Measurements from ENCODE around the gene KHK.
A peak's percentile ranks its signal among the peaks of the same experiment; 100 is the strongest.

Gene KHK

GRCh38 chr2:27050281-27050995 lies 36.1 kb upstream of the KHK start:
- H3K27me3 ChIP-seq (replicated peaks; ENCODE audit: control insufficient read depth, insufficient read depth, low read length) = no peaks in the 10 kb centered on the region
- H3K4me3 ChIP-seq (ENCODE audit: low read length) = peak overlapping the region; percentile 92
- H3K9me3 ChIP-seq (ENCODE audit: control insufficient read depth, low read length) = no peaks in the 10 kb centered on the region
- peak; percentile 96 for DNase-seq (ENCODE audit: low read depth)
- peak overlapping the region; percentile 90 for H3K9ac ChIP-seq (ENCODE audit: low read length)
- H3K36me3 ChIP-seq (ENCODE audit: control insufficient read depth, insufficient read depth, low read length, severe bottlenecking) = peaks cover 17% of the 10 kb centered on the region
- H3K4me1 ChIP-seq (ENCODE audit: control insufficient read depth, insufficient read depth, low read length) = peaks cover 6% of the 10 kb centered on the region

GRCh38 chr2:27050996-27051901 lies 35.3 kb upstream of the KHK start, which contains the start of gene AGBL5:
AGBL5 (plus strand) TSS chr2:27051668; CDS start chr2:27052959, 1,291 bp downstream.
- Histone ChIP-seq H3K4me1 (ENCODE audit: control insufficient read depth, insufficient read depth, low read length) (peaks cover 6% of the 10 kb centered on the region), H3K9me3 (ENCODE audit: control insufficient read depth, low read length) (no peaks in the 10 kb centered on the region)

GRCh38 chr2:27051902-27052645 lies 34.5 kb upstream of the KHK start:
- Histone ChIP-seq H3K27me3 (replicated peaks; ENCODE audit: control insufficient read depth, insufficient read depth, low read length) (no peaks in the 10 kb centered on the region), H3K9me3 (ENCODE audit: control insufficient read depth, low read length) (no peaks in the 10 kb centered on the region), H3K4me3 (ENCODE audit: low read length) (peak overlapping the region; percentile 92), H3K9ac (ENCODE audit: low read length) (peak overlapping the region; percentile 90), H3K36me3 (ENCODE audit: control insufficient read depth, insufficient read depth, low read length, severe bottlenecking) (peaks cover 32% of the 10 kb centered on the region), H3K4me1 (ENCODE audit: control insufficient read depth, insufficient read depth, low read length) (peaks cover 6% of the 10 kb centered on the region)
- DNase-seq (ENCODE audit: low read depth) = peak; percentile 40

More at GRCh38 chr2:27050996-27051901, 35.3 kb upstream of the KHK start, which contains the start of gene AGBL5:
- H3K4me3 ChIP-seq (ENCODE audit: low read length) = peak within 1 kb of the TSS; percentile 92
- no peaks in the 10 kb centered on the region for H3K27me3 ChIP-seq (replicated peaks; ENCODE audit: control insufficient read depth, insufficient read depth, low read length)
- peaks cover 25% of the 10 kb centered on the region for H3K36me3 ChIP-seq (ENCODE audit: control insufficient read depth, insufficient read depth, low read length, severe bottlenecking)
- H3K9ac ChIP-seq (ENCODE audit: low read length) = peak within 1 kb of the TSS; percentile 90
- peak; percentile 96 for DNase-seq (ENCODE audit: low read depth)

GRCh38 chr2:27053321-27053720 lies 33.3 kb upstream of the KHK start:
- no peak overlapping the region for H3K9ac ChIP-seq (ENCODE audit: low read length)
- no peaks in the 10 kb centered on the region for H3K27me3 ChIP-seq (replicated peaks; ENCODE audit: control insufficient read depth, insufficient read depth, low read length)
- peaks cover 34% of the 10 kb centered on the region for H3K36me3 ChIP-seq (ENCODE audit: control insufficient read depth, insufficient read depth, low read length, severe bottlenecking)
- no peak overlapping the region for H3K4me3 ChIP-seq (ENCODE audit: low read length)
- H3K9me3 ChIP-seq (ENCODE audit: control insufficient read depth, low read length) = no peaks in the 10 kb centered on the region
- no peak for DNase-seq (ENCODE audit: low read depth)
- H3K4me1 ChIP-seq (ENCODE audit: control insufficient read depth, insufficient read depth, low read length) = peaks cover 6% of the 10 kb centered on the region

- Histone ChIP-seq H3K4me1 (ENCODE audit: control insufficient read depth, insufficient read depth, low read length) (peaks cover 6% of the 10 kb centered on the region), H3K9ac (ENCODE audit: low read length) (no peak overlapping the region), H3K9me3 (ENCODE audit: control insufficient read depth, low read length) (no peaks in the 10 kb centered on the region), H3K4me3 (ENCODE audit: low read length) (no peak overlapping the region), H3K36me3 (ENCODE audit: control insufficient read depth, insufficient read depth, low read length, severe bottlenecking) (peaks cover 34% of the 10 kb centered on the region), H3K27me3 (replicated peaks; ENCODE audit: control insufficient read depth, insufficient read depth, low read length) (no peaks in the 10 kb centered on the region)
- no peak for DNase-seq (ENCODE audit: low read depth)
Observed at GRCh38 chr2:27053776-27054175, 32.8 kb upstream of the KHK start.

GRCh38 chr2:27054721-27055120 lies 31.9 kb upstream of the KHK start:
- peaks cover 7% of the 10 kb centered on the region for H3K4me1 ChIP-seq (ENCODE audit: control insufficient read depth, insufficient read depth, low read length)
- H3K9me3 ChIP-seq (ENCODE audit: control insufficient read depth, low read length) = no peaks in the 10 kb centered on the region
- no peak overlapping the region for H3K4me3 ChIP-seq (ENCODE audit: low read length)
- H3K9ac ChIP-seq (ENCODE audit: low read length) = no peak overlapping the region
- DNase-seq (ENCODE audit: low read depth) = no peak
- no peaks in the 10 kb centered on the region for H3K27me3 ChIP-seq (replicated peaks; ENCODE audit: control insufficient read depth, insufficient read depth, low read length)
- H3K36me3 ChIP-seq (ENCODE audit: control insufficient read depth, insufficient read depth, low read length, severe bottlenecking) = peaks cover 34% of the 10 kb centered on the region

GRCh38 chr2:27057184-27057583 lies 29.4 kb upstream of the KHK start:
- no peak for DNase-seq (ENCODE audit: low read depth)
- no peak overlapping the region for H3K4me3 ChIP-seq (ENCODE audit: low read length)
- H3K36me3 ChIP-seq (ENCODE audit: control insufficient read depth, insufficient read depth, low read length, severe bottlenecking) = peaks cover 34% of the 10 kb centered on the region
- H3K9ac ChIP-seq (ENCODE audit: low read length) = no peak overlapping the region
- no peaks in the 10 kb centered on the region for H3K9me3 ChIP-seq (ENCODE audit: control insufficient read depth, low read length)
- H3K27me3 ChIP-seq (replicated peaks; ENCODE audit: control insufficient read depth, insufficient read depth, low read length) = no peaks in the 10 kb centered on the region
- H3K4me1 ChIP-seq (ENCODE audit: control insufficient read depth, insufficient read depth, low read length) = peaks cover 7% of the 10 kb centered on the region

GRCh38 chr2:27058210-27058609 lies 28.4 kb upstream of the KHK start:
- Histone ChIP-seq H3K4me3 (ENCODE audit: low read length) (no peak overlapping the region), H3K9me3 (ENCODE audit: control insufficient read depth, low read length) (no peaks in the 10 kb centered on the region), H3K36me3 (ENCODE audit: control insufficient read depth, insufficient read depth, low read length, severe bottlenecking) (peaks cover 34% of the 10 kb centered on the region), H3K9ac (ENCODE audit: low read length) (no peak overlapping the region), H3K27me3 (replicated peaks; ENCODE audit: control insufficient read depth, insufficient read depth, low read length) (no peaks in the 10 kb centered on the region), H3K4me1 (ENCODE audit: control insufficient read depth, insufficient read depth, low read length) (peaks cover 7% of the 10 kb centered on the region)
- DNase-seq (ENCODE audit: low read depth) = no peak

GRCh38 chr2:27059141-27059820 lies 27.3 kb upstream of the KHK start:
- Histone ChIP-seq H3K36me3 (ENCODE audit: control insufficient read depth, insufficient read depth, low read length, severe bottlenecking) (peaks cover 27% of the 10 kb centered on the region), H3K4me1 (ENCODE audit: control insufficient read depth, insufficient read depth, low read length) (peaks cover 16% of the 10 kb centered on the region), H3K27me3 (replicated peaks; ENCODE audit: control insufficient read depth, insufficient read depth, low read length) (no peaks in the 10 kb centered on the region), H3K9ac (ENCODE audit: low read length) (no peak overlapping the region), H3K9me3 (ENCODE audit: control insufficient read depth, low read length) (no peaks in the 10 kb centered on the region), H3K4me3 (ENCODE audit: low read length) (no peak overlapping the region)
- no peak for DNase-seq (ENCODE audit: low read depth)

- Histone ChIP-seq H3K9ac (ENCODE audit: low read length) (no peak overlapping the region), H3K9me3 (ENCODE audit: control insufficient read depth, low read length) (no peaks in the 10 kb centered on the region), H3K4me1 (ENCODE audit: control insufficient read depth, insufficient read depth, low read length) (peaks cover 19% of the 10 kb centered on the region), H3K27me3 (replicated peaks; ENCODE audit: control insufficient read depth, insufficient read depth, low read length) (no peaks in the 10 kb centered on the region), H3K36me3 (ENCODE audit: control insufficient read depth, insufficient read depth, low read length, severe bottlenecking) (peaks cover 22% of the 10 kb centered on the region), H3K4me3 (ENCODE audit: low read length) (no peak overlapping the region)
- no peak for DNase-seq (ENCODE audit: low read depth)
Observed at GRCh38 chr2:27060323-27060722, 26.2 kb upstream of the KHK start.

Data from adipocyte (in vitro differentiated cells).